ENCODE measurements around the gene SCN2B. TPM values are rescaled to one million over a fixed set of nuclear protein-coding genes. Genes with fewer than 3 reads are reported as not detected.
"Not testable (repeated sequence)": the region's sequence is repeated elsewhere in the genome, so short reads cannot be mapped to it uniquely, and the experiment has no call there.

Gene SCN2B
- total RNA-seq, 1 donor from 2014 or later: not detected

- intact Hi-C loops (cut with micrococcal nuclease): no loop called here
- no peak for DNase-seq (ENCODE audit: low spot score)
- peaks cover 5% of the 10 kb centered on the region for H3K4me1 Mint-ChIP-seq (ENCODE audit: low read depth)
- H3K9me3 Mint-ChIP-seq: no peaks in the 10 kb centered on the region
- no peak overlapping the region for H3K4me3 Mint-ChIP-seq
- H3K36me3 Mint-ChIP-seq (ENCODE audit: low read depth): no peaks in the 10 kb centered on the region
- no peak overlapping the region for H3K27ac Mint-ChIP-seq
- peaks cover 30% of the 10 kb centered on the region for H3K27me3 Mint-ChIP-seq (ENCODE audit: insufficient read depth)
Measured at GRCh38 chr11:118184784-118185579, 8.5 kb upstream of the SCN2B start.

DNA sequence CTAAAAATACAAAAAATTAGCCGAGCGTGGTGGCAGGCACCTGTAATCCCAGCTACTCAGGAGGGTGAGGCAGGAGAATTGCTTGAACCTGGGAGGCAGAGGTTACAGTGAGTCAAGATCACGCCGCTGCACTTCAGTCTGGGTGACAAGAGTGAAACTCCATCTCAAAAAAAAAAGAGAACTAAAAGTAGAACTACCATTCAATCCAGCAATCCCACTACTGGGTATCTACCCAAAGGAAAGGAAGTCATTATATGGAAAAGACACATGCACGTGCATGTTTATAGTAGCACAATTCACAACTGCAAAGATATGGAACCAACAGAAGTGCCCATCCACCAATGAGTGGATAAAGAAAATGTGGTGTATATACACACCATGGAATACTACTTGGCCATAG is 7.3 kb upstream of the SCN2B start:
- DNase-seq (ENCODE audit: low spot score); H3K4me1 Mint-ChIP-seq (ENCODE audit: low read depth); H3K9me3 Mint-ChIP-seq; H3K27ac Mint-ChIP-seq; H3K4me3 Mint-ChIP-seq; intact Hi-C loops (cut with micrococcal nuclease); H3K36me3 Mint-ChIP-seq (ENCODE audit: low read depth): not testable (repeated sequence)
- peaks cover 21% of the 10 kb centered on the region for H3K27me3 Mint-ChIP-seq (ENCODE audit: insufficient read depth)

GRCh38 chr11:118180300-118180703 is 3.9 kb upstream of the SCN2B start:
- Mint-ChIP-seq H3K4me3 (no peak overlapping the region), H3K27me3 (ENCODE audit: insufficient read depth) (peaks cover 27% of the 10 kb centered on the region), H3K9me3 (no peaks in the 10 kb centered on the region), H3K27ac (no peak overlapping the region), H3K36me3 (ENCODE audit: low read depth) (no peaks in the 10 kb centered on the region), H3K4me1 (ENCODE audit: low read depth) (no peaks in the 10 kb centered on the region)
- intact Hi-C loops (cut with micrococcal nuclease): no loop called here
- DNase-seq (ENCODE audit: low spot score): no peak

- Mint-ChIP-seq H3K4me1 (ENCODE audit: low read depth) (peaks cover 2% of the 10 kb centered on the region), H3K4me3 (no peak overlapping the region), H3K27ac (no peak overlapping the region), H3K27me3 (ENCODE audit: insufficient read depth) (peaks cover 29% of the 10 kb centered on the region), H3K36me3 (ENCODE audit: low read depth) (no peaks in the 10 kb centered on the region), H3K9me3 (no peaks in the 10 kb centered on the region)
- no peak for DNase-seq (ENCODE audit: low spot score)
- intact Hi-C loops (cut with micrococcal nuclease): no loop called here
Measured at GRCh38 chr11:118176778-118177134, 317 bp upstream of the SCN2B start.

GRCh38 chr11:118175031-118175992 is 1.1 kb downstream of the SCN2B start:
- DNase-seq (ENCODE audit: low spot score): no peak
- Mint-ChIP-seq H3K9me3 (no peaks in the 10 kb centered on the region), H3K4me1 (ENCODE audit: low read depth) (peaks cover 5% of the 10 kb centered on the region), H3K27me3 (ENCODE audit: insufficient read depth) (peaks cover 24% of the 10 kb centered on the region), H3K36me3 (ENCODE audit: low read depth) (no peaks in the 10 kb centered on the region), H3K4me3 (no peak overlapping the region), H3K27ac (no peak overlapping the region)
- intact Hi-C loops (cut with micrococcal nuclease): no loop called here

GRCh38 chr11:118174006-118174567 is 2.4 kb downstream of the SCN2B start:
- no peaks in the 10 kb centered on the region for H3K9me3 Mint-ChIP-seq
- no peak for DNase-seq (ENCODE audit: low spot score)
- H3K36me3 Mint-ChIP-seq (ENCODE audit: low read depth): no peaks in the 10 kb centered on the region
- H3K4me1 Mint-ChIP-seq (ENCODE audit: low read depth): peaks cover 5% of the 10 kb centered on the region
- peaks cover 29% of the 10 kb centered on the region for H3K27me3 Mint-ChIP-seq (ENCODE audit: insufficient read depth)
- no peak overlapping the region for H3K27ac Mint-ChIP-seq
- intact Hi-C loops (cut with micrococcal nuclease): loop anchor here (5.0 kb wide), 1 partner anchor 367 kb away; no protein-coding TSS in a partner anchor
- H3K4me3 Mint-ChIP-seq: no peak overlapping the region

- H3K27me3 Mint-ChIP-seq (ENCODE audit: insufficient read depth): peaks cover 34% of the 10 kb centered on the region
- H3K27ac Mint-ChIP-seq: no peak overlapping the region
- H3K9me3 Mint-ChIP-seq: no peaks in the 10 kb centered on the region
- intact Hi-C loops (cut with micrococcal nuclease): loop anchor here (5.0 kb wide), 1 partner anchor 365 kb away; no protein-coding TSS in a partner anchor
- no peak for DNase-seq (ENCODE audit: low spot score)
- H3K4me3 Mint-ChIP-seq: no peak overlapping the region
- peaks cover 5% of the 10 kb centered on the region for H3K4me1 Mint-ChIP-seq (ENCODE audit: low read depth)
- no peaks in the 10 kb centered on the region for H3K36me3 Mint-ChIP-seq (ENCODE audit: low read depth)
Measured at GRCh38 chr11:118172356-118172755, 4.1 kb downstream of the SCN2B start.

DNA sequence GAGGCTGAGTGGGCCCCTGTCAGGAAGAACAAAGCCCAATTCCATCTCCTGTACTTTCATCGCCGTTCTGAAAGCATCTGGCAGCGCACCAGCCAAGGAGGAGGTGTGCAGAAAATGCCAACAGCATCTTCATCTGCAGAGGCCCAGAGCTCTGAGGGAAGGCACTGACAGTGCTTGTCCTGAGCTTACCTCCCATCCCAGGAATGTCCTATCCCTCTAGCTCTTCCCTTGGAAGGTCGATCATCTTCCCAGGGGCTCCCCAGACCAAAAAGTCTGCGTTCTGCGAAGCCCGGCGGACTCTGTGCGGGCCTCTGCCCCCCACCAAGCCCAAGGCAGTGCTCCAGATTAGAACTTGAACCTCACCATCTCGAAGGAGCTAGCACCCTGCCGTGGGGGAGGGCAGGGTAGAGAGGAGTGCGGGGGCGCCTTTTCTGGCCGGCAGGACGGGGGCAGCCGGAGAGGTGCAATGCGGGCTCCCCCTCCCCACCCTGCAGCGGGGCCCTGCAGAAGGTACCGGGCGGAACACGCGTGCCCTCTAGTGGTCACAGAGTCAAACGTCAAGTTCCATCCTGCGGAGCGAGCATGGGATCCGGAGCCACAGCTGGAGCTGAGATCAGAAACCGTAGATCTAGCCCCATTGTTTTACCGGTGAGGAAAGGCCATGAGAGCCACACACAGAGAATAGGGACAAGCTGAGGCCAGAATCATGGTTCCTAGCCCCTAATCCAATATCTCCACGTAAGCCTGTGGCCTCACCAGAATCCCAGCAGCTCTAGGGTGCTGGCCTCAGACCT is 5.0 kb downstream of the SCN2B start:
- peaks cover 5% of the 10 kb centered on the region for H3K4me1 Mint-ChIP-seq (ENCODE audit: low read depth)
- no peak overlapping the region for H3K4me3 Mint-ChIP-seq
- intact Hi-C loops (cut with micrococcal nuclease): loop anchor here (1.0 to 5.0 kb wide), 3 partner anchors 26 to 364 kb away; no protein-coding TSS in a partner anchor

GRCh38 chr11:118170882-118171268 is 5.6 kb downstream of the SCN2B start:
- peaks cover 5% of the 10 kb centered on the region for H3K4me1 Mint-ChIP-seq (ENCODE audit: low read depth)
- no peak overlapping the region for H3K27ac Mint-ChIP-seq
- H3K9me3 Mint-ChIP-seq: no peaks in the 10 kb centered on the region
- peaks cover 28% of the 10 kb centered on the region for H3K27me3 Mint-ChIP-seq (ENCODE audit: insufficient read depth)
- no peak for DNase-seq (ENCODE audit: low spot score)
- H3K36me3 Mint-ChIP-seq (ENCODE audit: low read depth): no peaks in the 10 kb centered on the region
- intact Hi-C loops (cut with micrococcal nuclease): loop anchor here (1.0 to 5.0 kb wide), 3 partner anchors 26 to 364 kb away; no protein-coding TSS in a partner anchor
- H3K4me3 Mint-ChIP-seq: no peak overlapping the region

More for the DNA sequence above, 5.0 kb downstream of the SCN2B start:
- Mint-ChIP-seq H3K27ac (no peak overlapping the region), H3K36me3 (ENCODE audit: low read depth) (no peaks in the 10 kb centered on the region), H3K27me3 (ENCODE audit: insufficient read depth) (peaks cover 34% of the 10 kb centered on the region), H3K9me3 (no peaks in the 10 kb centered on the region)
- DNase-seq (ENCODE audit: low spot score): peak; percentile 63

DNA sequence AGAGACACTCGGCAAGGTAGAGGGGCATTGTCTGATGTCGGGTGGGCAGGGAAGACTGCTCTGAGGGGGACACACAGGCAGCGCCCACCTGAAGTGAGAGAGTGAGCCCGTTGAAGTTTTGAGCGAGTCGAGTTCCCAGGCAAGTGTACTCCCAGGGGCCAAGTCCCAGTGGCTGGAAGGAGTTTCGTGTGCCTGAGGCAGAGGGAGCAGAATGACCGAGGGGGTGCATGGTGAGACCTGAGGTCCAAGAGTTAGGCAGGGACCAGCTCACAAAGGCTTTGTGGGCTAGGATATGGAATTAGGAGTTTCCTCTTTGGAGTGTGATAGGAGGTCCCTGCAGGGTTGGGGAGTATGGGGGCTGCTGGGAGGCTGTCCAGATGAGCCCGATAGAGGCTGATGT is 6.2 kb downstream of the SCN2B start:
- intact Hi-C loops (cut with micrococcal nuclease): loop anchor here (5.0 kb wide), 1 partner anchor 363 kb away; no protein-coding TSS in a partner anchor
- no peak for DNase-seq (ENCODE audit: low spot score)
- Mint-ChIP-seq H3K27ac (no peak overlapping the region), H3K27me3 (ENCODE audit: insufficient read depth) (peaks cover 25% of the 10 kb centered on the region), H3K4me3 (no peak overlapping the region), H3K4me1 (ENCODE audit: low read depth) (peaks cover 5% of the 10 kb centered on the region), H3K36me3 (ENCODE audit: low read depth) (no peaks in the 10 kb centered on the region), H3K9me3 (no peaks in the 10 kb centered on the region)

- H3K27ac Mint-ChIP-seq: no peak overlapping the region
- H3K4me3 Mint-ChIP-seq: no peak overlapping the region
- H3K4me1 Mint-ChIP-seq (ENCODE audit: low read depth): peaks cover 5% of the 10 kb centered on the region
- H3K9me3 Mint-ChIP-seq: no peaks in the 10 kb centered on the region
- DNase-seq (ENCODE audit: low spot score): no peak
- no peaks in the 10 kb centered on the region for H3K36me3 Mint-ChIP-seq (ENCODE audit: low read depth)
- intact Hi-C loops (cut with micrococcal nuclease): loop anchor here (5.0 kb wide), 1 partner anchor 362 kb away; no protein-coding TSS in a partner anchor
- H3K27me3 Mint-ChIP-seq (ENCODE audit: insufficient read depth): peaks cover 22% of the 10 kb centered on the region
Measured at GRCh38 chr11:118169300-118170140, 6.9 kb downstream of the SCN2B start.

Measured in activated T-helper 1 cell treated with anti-CD3 and anti-CD28 coated beads, Interleukin-12 subunit alpha, Interleukin-12 subunit beta, Interleukin-2, Interleukin-4 antibody, amounts not matched to agents 30 ng/mL and 10 ng/mL and 1 ng/mL, durations not matched to agents 14 hours and 24 hours and 36 hours (primary cell).